Neural cell (in vitro differentiated cells): ENCODE data around the gene ZWILCH. TPM values are rescaled to one million over a fixed set of nuclear protein-coding genes. Genes with fewer than 3 reads are reported as not detected.

Source experiments
- H2AFZ ChIP-seq: fragments of 200-600, 300-800 bp; sonication (generic), shearing (Covaris generic); 2 replicates; pipeline ENCODE4 v1.6.0; 2014; ENCODE audit warnings: low read depth, mild to moderate bottlenecking, antibody characterized with exemption, low read length, moderate library complexity
- H3F3A ChIP-seq: fragments of 200-600 bp; shearing (Covaris generic); 2 replicates; pipeline ENCODE4 v1.6.1; 2016; ENCODE audit warnings: mild to moderate bottlenecking, moderate library complexity, mixed read lengths, antibody characterized with exemption, low read length; ENCODE audit not compliant: insufficient read depth, poor library complexity, severe bottlenecking
- H3K27ac ChIP-seq: fragments of 200-600, 300-800 bp; sonication (generic), shearing (Covaris generic); 2 replicates; pipeline ENCODE4 v1.5.1; 2014; ENCODE audit warnings: mild to moderate bottlenecking, low read length, moderate library complexity
- H3K27me3 ChIP-seq: fragments of 300-800, 200-600 bp; sonication (generic), shearing (Covaris generic); 2 replicates; pipeline ENCODE4 v1.6.0; 2014; ENCODE audit warnings: mild to moderate bottlenecking, low read depth, low read length, moderate library complexity; ENCODE audit not compliant: insufficient read depth
- H3K36me3 ChIP-seq: fragments of 300-800, 200-600 bp; sonication (generic), shearing (Covaris generic); 2 replicates; pipeline ENCODE4 v1.5.1; 2014; ENCODE audit warnings: mild to moderate bottlenecking, antibody characterized with exemption, low read length, moderate library complexity; ENCODE audit not compliant: insufficient read depth
- H3K4me2 ChIP-seq: fragments of 300-800, 200-600 bp; sonication (generic), shearing (Covaris generic); 2 replicates; pipeline ENCODE4 v1.6.0; 2014; ENCODE audit warnings: mild to moderate bottlenecking, low read length
- H3K4me3 ChIP-seq: fragments of 300-800, 200-600 bp; sonication (generic), shearing (Covaris generic); 2 replicates; pipeline ENCODE4 v1.5.1; 2014; ENCODE audit warnings: mild to moderate bottlenecking, low read length, moderate library complexity
- H3K79me2 ChIP-seq: fragments of 200-600 bp; shearing (Covaris generic); replicated peaks from 2 replicates; pipeline ENCODE4 v1.6.0; 2014; ENCODE audit warnings: mild to moderate bottlenecking, low read length, moderate library complexity; ENCODE audit not compliant: insufficient read depth
- H3K9ac ChIP-seq: fragments of 300-800, 200-600 bp; sonication (generic), shearing (Covaris generic); 2 replicates; pipeline ENCODE4 v1.6.1; 2016; ENCODE audit warnings: mild to moderate bottlenecking, low read length, mixed read lengths
- H3K9me2 ChIP-seq: fragments of 200-600 bp; shearing (Covaris generic); 2 replicates; pipeline ENCODE4 v1.6.1; 2016; ENCODE audit warnings: mild to moderate bottlenecking, low read length, mixed read lengths; ENCODE audit not compliant: insufficient read depth
- H3K9me3 ChIP-seq: fragments of 200-600, 300-800 bp; sonication (generic), shearing (Covaris generic); 2 replicates; pipeline ENCODE4 v1.6.1; 2016; ENCODE audit warnings: mild to moderate bottlenecking, mixed run types, low read length, moderate library complexity, mixed read lengths
- H4K20me1 ChIP-seq: fragments of 200-600 bp; shearing (Covaris generic); 2 replicates; pipeline ENCODE4 v1.6.1; 2016; ENCODE audit warnings: mild to moderate bottlenecking, mixed run types; ENCODE audit not compliant: insufficient read depth
- CTCF ChIP-seq: fragments of 450-650 bp; IDR thresholded peaks from 2 replicates; pipeline ENCODE4 v1.5.1; 2014; ENCODE audit warnings: antibody characterized with exemption, mild to moderate bottlenecking, moderate library complexity; ENCODE audit not compliant: poor library complexity, severe bottlenecking
- EP300 ChIP-seq: fragments of 450-650 bp; conservative IDR thresholded peaks from 2 replicates; pipeline ENCODE4 v1.6.1; 2014; ENCODE audit warnings: antibody characterized with exemption, mild to moderate bottlenecking, moderate library complexity; ENCODE audit not compliant: poor library complexity, severe bottlenecking
- EZH2 ChIP-seq: fragments of 200-600, 300-800 bp; shearing (Covaris generic), sonication (generic); IDR thresholded peaks from 2 replicates; pipeline ENCODE4 v1.6.1; 2014; ENCODE audit warnings: antibody characterized with exemption, low read length, borderline replicate concordance, mild to moderate bottlenecking; ENCODE audit not compliant: insufficient read depth, poor library complexity, severe bottlenecking
- MXI1 ChIP-seq: fragments of 450-650 bp; conservative IDR thresholded peaks from 2 replicates; pipeline ENCODE4 v1.6.1; 2014; ENCODE audit warnings: antibody characterized with exemption, mild to moderate bottlenecking; ENCODE audit not compliant: poor library complexity, severe bottlenecking
- POLR2AphosphoS5 ChIP-seq: IDR thresholded peaks from 2 replicates; pipeline ENCODE4 v1.6.1; 2012
- RAD21 ChIP-seq: fragments of 450-650 bp; conservative IDR thresholded peaks from 2 replicates; pipeline ENCODE4 v1.6.1; 2014; ENCODE audit warnings: antibody characterized with exemption, mild to moderate bottlenecking, moderate library complexity
- REST ChIP-seq: IDR thresholded peaks from 2 replicates; pipeline ENCODE4 v1.6.1; 2012; ENCODE audit warnings: borderline replicate concordance
- SMC3 ChIP-seq: fragments of 450-650 bp; conservative IDR thresholded peaks from 2 replicates; pipeline ENCODE4 v1.6.1; 2014; ENCODE audit warnings: antibody characterized with exemption, mild to moderate bottlenecking, moderate library complexity; ENCODE audit not compliant: poor library complexity
- TAF1 ChIP-seq: IDR thresholded peaks from 2 replicates; pipeline ENCODE4 v1.6.1; 2012; ENCODE audit warnings: low read depth
- polyA plus RNA-seq: library from polyadenylated mRNA; depleted of rRNA; stranded (reverse); fragments of >200 nt; gene quantifications from 2 replicates; pipeline ENCODE4 v1.2.3, GENCODE V29; 2014

ZWILCH gene
- polyA plus RNA-seq, 1 donor from 2014 or later, result 63.1 TPM

- Histone ChIP-seq H3K4me3 (no peak overlapping the region), H3K36me3 (no peaks in the 10 kb centered on the region), H3K27ac (no peak overlapping the region), H3K9me2 (no peaks in the 10 kb centered on the region), H2AFZ (no peak overlapping the region), H3F3A (no peaks in the 10 kb centered on the region), H3K4me2 (no peak overlapping the region), H4K20me1 (no peaks in the 10 kb centered on the region), H3K27me3 (no peaks in the 10 kb centered on the region), H3K9ac (no peak overlapping the region), H3K79me2 (no peaks in the 10 kb centered on the region), H3K9me3 (no peaks in the 10 kb centered on the region)
- TF ChIP-seq RAD21 (no peak), POLR2AphosphoS5 (no peak), EZH2 (no peak), REST (no peak), SMC3 (no peak), MXI1 (no peak), EP300 (no peak), CTCF (no peak), TAF1 (no peak)
Observed at GRCh38 chr15:66476535-66476934, 28.6 kb upstream of the ZWILCH start.

- TF ChIP-seq MXI1, result no peak
- no peak for TF ChIP-seq SMC3
- TF ChIP-seq RAD21, result no peak
- TF ChIP-seq CTCF, result no peak
- no peak for TF ChIP-seq POLR2AphosphoS5
- TF ChIP-seq REST, result no peak
- TF ChIP-seq EP300, result no peak
- TF ChIP-seq EZH2, result no peak
- TF ChIP-seq TAF1, result no peak
- H3K9me3 ChIP-seq, result no peaks in the 10 kb centered on the region
- no peak overlapping the region for H3K4me3 ChIP-seq
- no peak overlapping the region for H2AFZ ChIP-seq
- H4K20me1 ChIP-seq, result no peaks in the 10 kb centered on the region
- no peaks in the 10 kb centered on the region for H3K36me3 ChIP-seq
- no peak overlapping the region for H3K9ac ChIP-seq
- H3F3A ChIP-seq, result no peaks in the 10 kb centered on the region
- no peak overlapping the region for H3K27ac ChIP-seq
- H3K27me3 ChIP-seq, result no peaks in the 10 kb centered on the region
- no peaks in the 10 kb centered on the region for H3K9me2 ChIP-seq
- no peak overlapping the region for H3K4me2 ChIP-seq
- H3K79me2 ChIP-seq, result no peaks in the 10 kb centered on the region
Observed at GRCh38 chr15:66477011-66477410, 28.1 kb upstream of the ZWILCH start.
